ENCODE results near the gene TNNC2. TPM values are rescaled to one million over a fixed set of nuclear protein-coding genes. Genes with fewer than 3 reads are reported as not detected.

Gene TNNC2
- total and polyA plus RNA-seq, 9 donors: 1.5 to 3.7 (median 3.4) TPM; not detected in 1

DNA sequence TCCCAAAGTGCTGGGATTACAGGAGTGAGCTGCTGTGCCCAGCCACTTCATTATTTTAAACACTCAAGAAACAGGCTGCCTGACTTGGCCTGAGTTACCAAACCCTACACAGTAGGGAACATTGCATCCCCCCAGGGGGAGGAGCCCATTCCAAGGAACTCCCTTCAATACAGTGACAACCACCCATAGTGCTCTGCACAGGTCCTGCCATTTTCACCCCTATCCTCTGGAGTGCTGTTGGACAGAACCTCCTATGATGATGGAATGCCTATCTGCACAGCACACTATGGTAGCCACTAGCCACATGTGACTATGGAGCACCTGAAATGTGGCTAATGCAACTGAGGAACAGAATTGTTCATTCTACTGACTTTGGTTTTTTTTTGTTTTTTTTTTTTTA is 18.3 kb upstream of the TNNC2 start:
- Histone ChIP-seq H3K27me3 (no peaks in the 10 kb centered on the region), H3K4me3 (no peak overlapping the region), H3K9me3 (no peaks in the 10 kb centered on the region), H3K36me3 (no peaks in the 10 kb centered on the region), H3K27ac (no peak overlapping the region), H3K4me1 (ENCODE audit: insufficient read depth) (peaks cover 6% of the 10 kb centered on the region)
- no peak for TF ChIP-seq EP300 (IDR thresholded peaks at IDR 0.05)
- intact Hi-C loops (cut with DNase I): no loop called here
- DNase-seq: no peak

DNA sequence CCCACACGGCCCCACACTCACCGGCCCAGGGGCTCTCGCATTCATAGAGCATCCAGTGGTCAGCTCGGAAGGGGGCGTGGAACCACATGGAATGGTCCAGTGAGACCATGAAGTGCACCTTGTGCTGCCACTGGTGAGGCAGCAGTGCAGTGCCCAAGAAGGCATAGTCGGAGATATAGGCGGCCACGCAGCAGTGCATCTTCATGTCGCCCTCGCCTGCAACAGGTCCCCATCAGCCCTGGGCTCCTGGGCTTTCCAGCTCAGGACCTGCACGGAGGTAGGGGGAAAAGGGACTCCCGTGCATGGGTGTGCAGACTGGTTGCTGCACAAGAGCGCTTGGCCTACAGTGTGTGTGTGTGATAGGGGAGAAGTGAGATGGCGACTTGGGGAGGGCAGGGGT is 16.4 kb upstream of the TNNC2 start:
- Histone ChIP-seq H3K4me1 (ENCODE audit: insufficient read depth) (peaks cover 6% of the 10 kb centered on the region), H3K27me3 (no peaks in the 10 kb centered on the region), H3K27ac (no peak overlapping the region), H3K36me3 (no peaks in the 10 kb centered on the region), H3K4me3 (no peak overlapping the region), H3K9me3 (no peaks in the 10 kb centered on the region)
- intact Hi-C loops (cut with DNase I): loop anchor here in 1 of 4 donors (5.0 kb wide), 1 partner anchor 44 kb away; the partner anchor contains the start of gene SPATA25
- 89 to 91% (median 90%) methylated on average over 14 of the region's 14 CpGs for WGBS, 3 donors
- no peak for DNase-seq
- TF ChIP-seq, protein P1, sequence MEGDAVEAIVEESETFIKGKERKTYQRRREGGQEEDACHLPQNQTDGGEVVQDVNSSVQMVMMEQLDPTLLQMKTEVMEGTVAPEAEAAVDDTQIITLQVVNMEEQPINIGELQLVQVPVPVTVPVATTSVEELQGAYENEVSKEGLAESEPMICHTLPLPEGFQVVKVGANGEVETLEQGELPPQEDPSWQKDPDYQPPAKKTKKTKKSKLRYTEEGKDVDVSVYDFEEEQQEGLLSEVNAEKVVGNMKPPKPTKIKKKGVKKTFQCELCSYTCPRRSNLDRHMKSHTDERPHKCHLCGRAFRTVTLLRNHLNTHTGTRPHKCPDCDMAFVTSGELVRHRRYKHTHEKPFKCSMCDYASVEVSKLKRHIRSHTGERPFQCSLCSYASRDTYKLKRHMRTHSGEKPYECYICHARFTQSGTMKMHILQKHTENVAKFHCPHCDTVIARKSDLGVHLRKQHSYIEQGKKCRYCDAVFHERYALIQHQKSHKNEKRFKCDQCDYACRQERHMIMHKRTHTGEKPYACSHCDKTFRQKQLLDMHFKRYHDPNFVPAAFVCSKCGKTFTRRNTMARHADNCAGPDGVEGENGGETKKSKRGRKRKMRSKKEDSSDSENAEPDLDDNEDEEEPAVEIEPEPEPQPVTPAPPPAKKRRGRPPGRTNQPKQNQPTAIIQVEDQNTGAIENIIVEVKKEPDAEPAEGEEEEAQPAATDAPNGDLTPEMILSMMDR (IDR thresholded peaks at IDR 0.05): no peak
- no peak for TF ChIP-seq POLR2A (IDR thresholded peaks at IDR 0.05)
- no peak for TF ChIP-seq EP300 (IDR thresholded peaks at IDR 0.05)

DNA sequence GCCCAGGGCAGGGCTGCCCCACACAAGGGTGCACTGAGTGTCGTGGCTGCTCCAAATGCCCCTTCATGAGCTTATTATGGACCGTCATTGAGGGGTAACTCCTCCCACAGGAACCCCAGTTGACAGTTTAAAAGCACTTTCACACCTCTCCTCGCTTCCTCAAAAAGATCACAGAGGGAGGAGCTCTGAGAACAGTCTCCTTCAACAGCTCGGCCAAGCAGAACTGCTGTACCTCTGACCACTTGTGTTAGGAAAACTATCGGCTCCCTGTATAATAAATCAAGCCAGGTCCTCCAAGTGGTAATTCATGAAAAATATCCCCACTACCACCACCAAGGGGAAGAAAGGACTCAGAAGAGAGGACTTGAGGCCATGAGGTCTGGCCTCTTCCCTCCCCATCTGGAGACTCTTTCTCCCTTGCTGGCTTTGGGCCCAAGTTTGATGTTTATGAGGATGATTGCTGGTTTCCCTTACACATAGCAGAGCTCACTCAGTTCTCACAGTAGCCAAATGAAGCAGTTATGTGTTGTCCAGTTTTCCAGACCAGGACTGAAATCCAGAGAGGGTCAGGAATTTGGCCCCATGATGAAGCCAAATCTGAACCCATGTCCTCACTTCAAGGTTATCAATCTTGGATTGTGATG is 15.2 kb upstream of the TNNC2 start:
- Histone ChIP-seq H3K36me3 (no peaks in the 10 kb centered on the region), H3K27ac (peak overlapping the region in 1 of 2 donors; percentile 62)
- DNase-seq: peak in 2 of 5 donors; percentile 51 to 65

DNA sequence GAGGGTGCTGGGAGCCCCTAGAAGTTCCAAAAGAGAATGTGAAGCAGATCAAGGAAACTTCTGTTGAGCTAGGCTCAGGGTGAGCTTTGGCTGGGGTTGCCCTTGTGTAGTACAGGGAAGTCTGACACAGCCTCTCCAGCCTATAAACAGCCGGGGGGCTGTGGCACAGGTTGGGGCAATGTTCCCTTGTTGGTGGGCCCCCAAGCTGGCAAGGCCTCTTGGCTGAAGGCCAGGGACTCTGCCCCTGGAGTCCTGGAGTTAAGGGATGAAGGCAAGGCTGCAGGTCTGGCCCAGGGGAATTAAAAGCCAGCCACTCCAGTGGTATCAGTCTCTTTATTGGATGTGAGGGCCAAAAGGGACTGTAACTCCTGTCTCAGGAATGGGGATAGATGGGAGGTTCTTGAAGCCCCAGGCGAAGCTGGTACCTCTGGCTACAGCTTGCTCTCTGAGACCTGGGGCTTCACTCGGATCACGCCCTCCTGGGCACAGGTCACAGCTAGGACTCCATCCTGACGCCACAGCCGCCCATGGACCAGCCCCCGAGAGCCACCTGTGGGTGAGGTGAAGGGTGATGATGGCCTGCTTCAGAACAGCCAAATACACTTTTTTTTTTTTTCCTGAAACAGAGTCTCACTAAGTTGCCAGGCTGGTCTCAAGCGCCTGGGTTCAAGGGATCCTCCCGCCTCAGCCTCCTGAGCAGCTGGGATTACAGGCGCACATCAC is 14.5 kb upstream of the TNNC2 start:
- H3K27me3 ChIP-seq: no peaks in the 10 kb centered on the region
- H3K27ac ChIP-seq: peak overlapping the region; percentile 28 to 62
- no peaks in the 10 kb centered on the region for H3K9me3 ChIP-seq
- DNase-seq: peak in 1 of 5 donors; percentile 52
- intact Hi-C loops (cut with DNase I): loop anchor here in 1 of 4 donors (5.0 kb wide), 1 partner anchor 46 kb away; the partner anchor contains the start of gene SPATA25
- no peak overlapping the region for H3K4me3 ChIP-seq
- peaks cover 9% of the 10 kb centered on the region for H3K4me1 ChIP-seq (ENCODE audit: insufficient read depth)
- 85 to 93% (median 88%) methylated on average over 10 of the region's 10 CpGs for WGBS, 3 donors
- no peaks in the 10 kb centered on the region for H3K36me3 ChIP-seq
- TF ChIP-seq POLR2A (IDR thresholded peaks at IDR 0.05) (no peak), EP300 (IDR thresholded peaks at IDR 0.05) (no peak)
- TF ChIP-seq, protein P1 (IDR thresholded peaks at IDR 0.05): no peak

More for the DNA sequence above, 15.2 kb upstream of the TNNC2 start:
- intact Hi-C loops (cut with DNase I): loop anchor here in 1 of 4 donors (5.0 kb wide), 1 partner anchor 45 kb away; the partner anchor contains the start of gene SPATA25
- 21 to 25% (median 22%) methylated on average over 5 of the region's 5 CpGs for WGBS, 3 donors
- TF ChIP-seq, protein P1 (IDR thresholded peaks at IDR 0.05): peak in 1 of 3 donors; percentile 24
- TF ChIP-seq POLR2A (IDR thresholded peaks at IDR 0.05) (no peak), EP300 (IDR thresholded peaks at IDR 0.05) (no peak)
- Histone ChIP-seq H3K4me3 (no peak overlapping the region), H3K9me3 (no peaks in the 10 kb centered on the region), H3K27me3 (no peaks in the 10 kb centered on the region), H3K4me1 (ENCODE audit: insufficient read depth) (peaks cover 6% of the 10 kb centered on the region)
